Neuron (in vitro differentiated cells): ENCODE data around the gene AMIGO2.
"Not testable (repeated sequence)": the region's sequence is repeated elsewhere in the genome, so short reads cannot be mapped to it uniquely, and the experiment has no call there.

Source experiments
- H2AFZ ChIP-seq: one replicate; pipeline ENCODE4 v1.6.1; 2013; ENCODE audit warnings: low read depth, mild to moderate bottlenecking, inconsistent platforms, low read length, moderate library complexity
- H3K27me3 ChIP-seq: one replicate; pipeline ENCODE4 v1.6.1; 2013; ENCODE audit warnings: low read length; ENCODE audit not compliant: insufficient read depth
- H3K36me3 ChIP-seq: one replicate; pipeline ENCODE4 v1.6.1; 2013; ENCODE audit warnings: low read length; ENCODE audit not compliant: insufficient read depth
- H3K4me1 ChIP-seq: one replicate; pipeline ENCODE4 v1.6.1; 2013; ENCODE audit warnings: low read length; ENCODE audit not compliant: insufficient read depth
- H3K4me3 ChIP-seq: 2 replicates; pipeline ENCODE4 v1.5.1; 2013; ENCODE audit warnings: mild to moderate bottlenecking, low read length, moderate library complexity
- H3K9me3 ChIP-seq: one replicate; pipeline ENCODE4 v1.6.1; 2013; ENCODE audit warnings: low read length

Gene AMIGO2, protein sequence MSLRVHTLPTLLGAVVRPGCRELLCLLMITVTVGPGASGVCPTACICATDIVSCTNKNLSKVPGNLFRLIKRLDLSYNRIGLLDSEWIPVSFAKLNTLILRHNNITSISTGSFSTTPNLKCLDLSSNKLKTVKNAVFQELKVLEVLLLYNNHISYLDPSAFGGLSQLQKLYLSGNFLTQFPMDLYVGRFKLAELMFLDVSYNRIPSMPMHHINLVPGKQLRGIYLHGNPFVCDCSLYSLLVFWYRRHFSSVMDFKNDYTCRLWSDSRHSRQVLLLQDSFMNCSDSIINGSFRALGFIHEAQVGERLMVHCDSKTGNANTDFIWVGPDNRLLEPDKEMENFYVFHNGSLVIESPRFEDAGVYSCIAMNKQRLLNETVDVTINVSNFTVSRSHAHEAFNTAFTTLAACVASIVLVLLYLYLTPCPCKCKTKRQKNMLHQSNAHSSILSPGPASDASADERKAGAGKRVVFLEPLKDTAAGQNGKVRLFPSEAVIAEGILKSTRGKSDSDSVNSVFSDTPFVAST

GRCh38 chr12:47079468-47079980 is at the start of gene AMIGO2, which contains the start of gene PCED1B:
TSS of gene AMIGO2 (minus strand) at chr12:47079959. CDS start at chr12:47079002, 957 bp downstream.
TSS of gene PCED1B (plus strand) at chr12:47079621. CDS start at chr12:47235064, 155,443 bp downstream.
- Histone ChIP-seq H3K9me3 (no peaks in the 10 kb centered on the region), H3K4me1 (peaks cover 9% of the 10 kb centered on the region), H3K4me3 (peak within 1 kb of the TSS; percentile 19), H3K36me3 (no peaks in the 10 kb centered on the region), H2AFZ (peak within 1 kb of the TSS; percentile 59), H3K27me3 (peaks cover 52% of the 10 kb centered on the region)

DNA sequence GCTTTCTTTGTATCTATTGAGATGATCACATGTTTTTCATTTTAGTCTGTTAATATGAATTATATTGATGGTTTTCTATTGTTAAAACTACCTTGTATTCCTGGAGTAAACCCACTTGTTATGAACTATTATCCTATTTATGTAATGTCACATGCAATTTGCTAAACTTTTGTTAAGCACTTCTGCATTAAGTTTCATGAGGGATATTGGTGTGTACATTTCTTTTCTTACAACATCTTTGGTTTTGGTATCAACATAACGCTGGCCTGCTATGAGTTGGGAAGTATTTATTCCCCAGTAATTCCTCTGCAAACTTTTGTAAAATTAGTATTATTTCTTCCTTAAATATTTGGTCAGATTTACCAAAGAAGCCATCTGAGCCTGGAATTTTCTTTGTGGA is 46.5 kb upstream of the AMIGO2 start:
- no peaks in the 10 kb centered on the region for H3K27me3 ChIP-seq
- no peaks in the 10 kb centered on the region for H3K4me1 ChIP-seq
- H3K9me3 ChIP-seq, result no peaks in the 10 kb centered on the region
- H3K36me3 ChIP-seq, result no peaks in the 10 kb centered on the region
- no peak overlapping the region for H3K4me3 ChIP-seq
- H2AFZ ChIP-seq, result no peak overlapping the region

DNA sequence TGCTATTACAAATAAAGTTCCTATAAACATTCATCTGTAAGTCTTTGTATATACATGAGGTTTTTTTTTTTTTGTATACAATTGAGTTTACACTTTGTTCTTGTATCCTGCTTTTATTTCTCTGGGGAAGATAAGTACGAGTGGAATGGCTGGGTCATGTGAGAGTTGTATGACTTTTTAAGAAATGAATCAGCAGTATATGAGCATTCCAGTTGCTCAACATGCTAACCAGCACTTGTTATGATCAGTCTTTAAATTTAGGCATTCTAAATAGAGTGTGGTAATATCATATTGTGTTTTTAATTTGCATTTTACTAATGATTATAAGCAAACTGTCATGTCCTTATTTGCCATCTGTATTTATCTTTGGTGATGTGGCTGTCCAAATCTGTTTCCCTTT is 44.7 kb upstream of the AMIGO2 start:
- H3K9me3 ChIP-seq, result no peaks in the 10 kb centered on the region
- no peaks in the 10 kb centered on the region for H3K4me1 ChIP-seq
- no peak overlapping the region for H3K4me3 ChIP-seq
- no peaks in the 10 kb centered on the region for H3K27me3 ChIP-seq
- no peaks in the 10 kb centered on the region for H3K36me3 ChIP-seq
- H2AFZ ChIP-seq, result no peak overlapping the region

- Histone ChIP-seq H2AFZ (no peak overlapping the region), H3K4me1 (no peaks in the 10 kb centered on the region), H3K4me3 (no peak overlapping the region), H3K9me3 (no peaks in the 10 kb centered on the region), H3K27me3 (no peaks in the 10 kb centered on the region), H3K36me3 (no peaks in the 10 kb centered on the region)
Observed at GRCh38 chr12:47123730-47124129, 44.0 kb upstream of the AMIGO2 start.

- Histone ChIP-seq H3K4me3 (no peak overlapping the region), H3K36me3 (no peaks in the 10 kb centered on the region), H3K4me1 (no peaks in the 10 kb centered on the region), H3K9me3 (no peaks in the 10 kb centered on the region), H3K27me3 (no peaks in the 10 kb centered on the region), H2AFZ (no peak overlapping the region)
Observed at GRCh38 chr12:47122602-47123001, 42.8 kb upstream of the AMIGO2 start.

DNA sequence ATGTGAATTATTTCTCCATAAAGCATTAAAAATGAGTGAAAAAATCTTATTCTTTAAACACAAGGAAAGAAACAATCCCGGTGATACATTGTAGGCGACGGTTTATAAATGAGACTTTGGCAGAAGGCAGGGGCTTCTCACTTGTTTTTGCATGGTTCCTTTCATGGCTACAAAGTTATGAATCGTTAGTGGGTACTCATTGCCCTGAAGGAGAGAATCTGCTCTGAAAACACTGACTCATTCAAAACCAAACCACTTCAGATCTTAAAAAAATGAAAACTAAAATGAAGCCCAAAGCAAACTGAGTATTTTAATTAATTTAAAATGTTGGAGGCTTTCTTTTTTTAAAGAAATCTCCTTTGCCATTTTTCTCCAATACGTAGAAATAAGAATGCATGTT is 41.4 kb upstream of the AMIGO2 start:
- H3K4me1 ChIP-seq, result no peaks in the 10 kb centered on the region
- no peaks in the 10 kb centered on the region for H3K9me3 ChIP-seq
- H3K36me3 ChIP-seq, result no peaks in the 10 kb centered on the region
- H3K27me3 ChIP-seq, result no peaks in the 10 kb centered on the region
- H2AFZ ChIP-seq, result no peak overlapping the region
- no peak overlapping the region for H3K4me3 ChIP-seq

GRCh38 chr12:47120736-47121135 is 41.0 kb upstream of the AMIGO2 start:
- Histone ChIP-seq H3K9me3 (no peaks in the 10 kb centered on the region), H3K4me3 (no peak overlapping the region), H3K4me1 (no peaks in the 10 kb centered on the region), H3K36me3 (no peaks in the 10 kb centered on the region), H3K27me3 (no peaks in the 10 kb centered on the region), H2AFZ (no peak overlapping the region)

DNA sequence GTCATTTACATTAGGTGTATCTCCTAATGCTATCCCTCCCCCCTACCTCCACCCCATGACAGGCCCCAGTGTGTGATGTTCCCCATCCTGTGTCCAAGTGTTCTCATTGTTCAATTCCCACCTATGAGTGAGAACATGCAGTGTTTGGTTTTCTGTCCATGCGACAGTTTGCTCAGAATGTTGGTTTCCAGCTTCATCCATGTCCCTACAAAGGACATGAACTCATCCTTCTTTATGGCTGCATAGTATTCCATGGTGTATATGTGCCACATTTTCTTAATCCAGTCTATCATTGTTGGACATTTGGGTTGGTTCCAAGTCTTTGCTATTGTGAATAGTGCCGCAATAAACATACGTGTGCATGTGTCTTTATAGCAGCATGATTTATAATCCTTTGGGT is 37.5 kb upstream of the AMIGO2 start:
- not testable (repeated sequence) for H3K36me3 ChIP-seq, H3K27me3 ChIP-seq, H3K4me1 ChIP-seq, H2AFZ ChIP-seq, H3K9me3 ChIP-seq, H3K4me3 ChIP-seq

DNA sequence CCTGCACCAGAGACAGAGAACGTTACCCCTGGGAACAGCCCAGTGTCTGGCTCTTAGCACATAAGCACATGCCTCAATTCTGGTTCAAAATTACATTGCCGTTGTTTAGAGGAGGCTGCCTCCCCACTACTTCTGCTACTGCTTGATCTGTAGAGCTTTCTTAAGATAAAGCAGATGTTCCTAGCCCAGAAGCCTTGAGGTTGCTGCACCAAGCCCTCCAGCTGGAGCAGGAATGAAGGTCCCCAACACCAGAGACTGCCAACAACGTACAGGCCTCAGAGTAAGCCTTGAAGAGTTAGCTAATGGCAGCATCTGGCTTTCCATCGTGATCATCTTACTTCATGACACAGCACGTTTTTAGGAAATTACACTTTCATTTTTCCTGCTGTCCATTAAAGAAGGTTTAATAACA is 34.7 kb upstream of the AMIGO2 start:
- Histone ChIP-seq H3K9me3 (no peaks in the 10 kb centered on the region), H2AFZ (no peak overlapping the region), H3K36me3 (no peaks in the 10 kb centered on the region), H3K4me1 (no peaks in the 10 kb centered on the region), H3K4me3 (no peak overlapping the region), H3K27me3 (no peaks in the 10 kb centered on the region)

GRCh38 chr12:47112679-47113078 is 32.9 kb upstream of the AMIGO2 start:
- Histone ChIP-seq H3K36me3 (no peaks in the 10 kb centered on the region), H3K9me3 (no peaks in the 10 kb centered on the region), H3K4me1 (no peaks in the 10 kb centered on the region), H3K4me3 (no peak overlapping the region), H2AFZ (no peak overlapping the region), H3K27me3 (no peaks in the 10 kb centered on the region)

DNA sequence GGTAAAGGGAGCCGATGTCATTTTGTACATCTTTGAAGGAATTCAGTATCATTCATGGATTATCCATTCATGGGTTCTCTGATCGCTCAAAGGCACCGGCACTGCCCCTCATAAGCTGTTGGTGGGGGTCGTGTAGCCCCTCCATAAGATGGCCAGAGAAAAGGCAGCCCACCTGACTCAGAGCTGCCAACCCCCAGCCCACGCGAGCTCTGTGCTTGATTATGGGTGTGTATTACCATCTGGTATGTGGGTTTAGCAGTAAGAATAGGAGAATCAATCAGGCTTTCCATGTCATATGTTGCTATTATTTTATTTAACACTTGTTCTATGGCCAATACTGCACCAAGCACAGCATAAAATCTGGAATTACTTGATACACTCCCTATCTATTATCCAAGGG is 32.1 kb upstream of the AMIGO2 start:
- no peaks in the 10 kb centered on the region for H3K36me3 ChIP-seq
- H2AFZ ChIP-seq, result no peak overlapping the region
- no peak overlapping the region for H3K4me3 ChIP-seq
- no peaks in the 10 kb centered on the region for H3K4me1 ChIP-seq
- H3K27me3 ChIP-seq, result no peaks in the 10 kb centered on the region
- H3K9me3 ChIP-seq, result no peaks in the 10 kb centered on the region

DNA sequence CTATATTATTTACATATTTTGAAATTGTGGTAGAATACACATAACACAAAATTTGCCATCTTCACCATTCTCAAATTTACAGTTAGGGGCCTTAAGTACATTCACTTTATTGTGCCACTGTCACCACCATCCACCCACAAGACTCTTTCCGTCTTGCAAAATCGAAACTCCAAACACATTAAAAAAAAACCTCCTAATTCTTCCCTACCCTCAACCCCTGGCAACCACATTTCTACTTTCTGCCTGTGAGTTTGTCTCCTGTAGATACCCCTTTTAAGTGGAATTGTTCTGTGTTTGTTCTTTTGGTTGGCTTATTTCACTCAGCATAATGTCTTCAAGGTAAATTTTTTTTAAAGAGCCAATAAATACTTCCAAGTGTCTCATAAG is 31.6 kb upstream of the AMIGO2 start:
- Histone ChIP-seq H3K27me3 (no peaks in the 10 kb centered on the region), H2AFZ (no peak overlapping the region), H3K36me3 (no peaks in the 10 kb centered on the region), H3K4me1 (no peaks in the 10 kb centered on the region), H3K9me3 (no peaks in the 10 kb centered on the region), H3K4me3 (no peak overlapping the region)

- no peak overlapping the region for H3K4me3 ChIP-seq
- no peaks in the 10 kb centered on the region for H3K36me3 ChIP-seq
- no peaks in the 10 kb centered on the region for H3K9me3 ChIP-seq
- no peaks in the 10 kb centered on the region for H3K4me1 ChIP-seq
- no peaks in the 10 kb centered on the region for H3K27me3 ChIP-seq
- H2AFZ ChIP-seq, result no peak overlapping the region
Observed at GRCh38 chr12:47110718-47111391, 31.1 kb upstream of the AMIGO2 start.
